OCI-LY7 (cell line): Measurements from ENCODE around the gene CAND1. TPM values are rescaled to one million over a fixed set of nuclear protein-coding genes. Genes with fewer than 3 reads are reported as not detected.

ENCODE experiments used
- BruUV-seq: library from RNA; stranded (reverse); fragments of 400-500 nt; replicated peaks from 2 replicates; lab custom pipeline; 2021; lab: Mats Ljungman, UMichigan
- CTCF ChIA-PET: fragments of 300-600 bp; sonication (Branson Sonifier 250); formaldehyde crosslinking; loops from one replicate; lab custom pipeline; 2022; ENCODE audit warnings: antibody characterized with exemption; ENCODE audit not compliant: unreplicated experiment; lab: Charles Lee
- POLR2A ChIA-PET: fragments of 300-600 bp; sonication (Branson Sonifier 250); formaldehyde crosslinking; loops from one replicate; lab custom pipeline; 2022; ENCODE audit warnings: antibody characterized with exemption; lab: Charles Lee
- DNase-seq: peaks from one replicate; pipeline ENCODE4 v3.0.0-alpha.2; 2015; ENCODE audit warnings: low spot score
- H2AFZ ChIP-seq: fragments of 200-600 bp; sonication (generic), shearing (Covaris generic); 2 replicates; pipeline ENCODE4 v1.6.1; 2014; ENCODE audit warnings: mild to moderate bottlenecking, antibody characterized with exemption, low read length, moderate library complexity
- H3K27ac ChIP-seq: fragments of 200-600 bp; sonication (generic); 2 replicates; pipeline ENCODE4 v1.5.1; 2014; ENCODE audit warnings: mixed run types, low read depth, mild to moderate bottlenecking, moderate library complexity, low read length, inconsistent platforms; ENCODE audit not compliant: poor library complexity, severe bottlenecking
- H3K36me3 ChIP-seq: fragments of 200-600 bp; sonication (generic); 2 replicates; pipeline ENCODE4 v1.6.1; 2014; ENCODE audit warnings: mild to moderate bottlenecking, antibody characterized with exemption, low read length, moderate library complexity, mixed read lengths; ENCODE audit not compliant: insufficient read depth
- H3K4me1 ChIP-seq: fragments of 200-600 bp; sonication (generic); 2 replicates; pipeline ENCODE4 v1.5.1; 2014; ENCODE audit warnings: mild to moderate bottlenecking, low read length; ENCODE audit not compliant: insufficient read depth, poor library complexity, severe bottlenecking
- H3K4me2 ChIP-seq: fragments of 200-600 bp; sonication (generic); 2 replicates; pipeline ENCODE4 v1.6.1; 2014; ENCODE audit warnings: mild to moderate bottlenecking, low read length
- H3K4me3 ChIP-seq: fragments of 200-600 bp; sonication (generic); 2 replicates; pipeline ENCODE4 v1.5.1; 2014; ENCODE audit warnings: mild to moderate bottlenecking, low read depth, low read length; ENCODE audit not compliant: poor library complexity, severe bottlenecking
- H3K79me2 ChIP-seq: fragments of 200-600 bp; sonication (generic); 2 replicates; pipeline ENCODE4 v1.6.1; 2016; ENCODE audit warnings: low read depth, mild to moderate bottlenecking, low read length, moderate library complexity, mixed read lengths; ENCODE audit not compliant: insufficient read depth
- H3K9me2 ChIP-seq: fragments of 200-600 bp; sonication (generic); 2 replicates; pipeline ENCODE4 v1.6.1; 2016; ENCODE audit warnings: mild to moderate bottlenecking, low read length, mixed read lengths; ENCODE audit not compliant: insufficient read depth
- H3K9me3 ChIP-seq: fragments of 200-600 bp; sonication (generic); 2 replicates; pipeline ENCODE4 v1.6.1; 2014; ENCODE audit warnings: mild to moderate bottlenecking, mixed run types, low read length, mixed read lengths
- H4K20me1 ChIP-seq: fragments of 200-600 bp; sonication (generic); 2 replicates; pipeline ENCODE4 v1.6.1; 2014; ENCODE audit warnings: mild to moderate bottlenecking, antibody characterized with exemption, low read length, moderate library complexity, mixed read lengths; ENCODE audit not compliant: insufficient read depth
- CTCF ChIP-seq: fragments of 200-600 bp; sonication (generic); conservative IDR thresholded peaks from 2 replicates; pipeline ENCODE4 v1.5.1; 2014; ENCODE audit warnings: mild to moderate bottlenecking, antibody characterized with exemption, low read length, moderate library complexity, mixed read lengths
- EZH2phosphoT487 ChIP-seq: fragments of 200-600 bp; sonication (generic); IDR thresholded peaks from 2 replicates; pipeline ENCODE4 v1.6.1; 2018; ENCODE audit warnings: low read depth, borderline replicate concordance, mild to moderate bottlenecking, mixed run types, antibody characterized with exemption, low read length, moderate library complexity, mixed read lengths
- intact Hi-C: fragments of 100-400 bp; cut with micrococcal nuclease; formaldehyde crosslinking; loops from one replicate; pipeline ENCODE4 v1.10.0; 2022; ENCODE audit not compliant: unreplicated experiment
- total RNA-seq, 2 experiments: library from RNA; depleted of rRNA in 1 of 2; stranded (reverse); fragments of >200 nt in 1 of 2; shearing (Covaris generic) in 1 of 2; gene quantifications; 2 replicates each; pipeline ENCODE4 v1.2.3, GENCODE V29; 2014 to 2022

CAND1 gene
- total RNA-seq, 2 experiments from 2014 or later = 109 to 207 TPM

GRCh38 chr12:67286257-67286656 is 17.1 kb downstream of the CAND1 start:
- Histone ChIP-seq H3K36me3 (peaks cover 97% of the 10 kb centered on the region), H4K20me1 (peaks cover 16% of the 10 kb centered on the region), H3K9me3 (no peaks in the 10 kb centered on the region), H3K4me1 (no peaks in the 10 kb centered on the region), H3K79me2 (peaks cover 100% of the 10 kb centered on the region), H3K4me2 (no peak overlapping the region), H3K9me2 (no peaks in the 10 kb centered on the region), H3K27ac (no peak overlapping the region), H3K4me3 (no peak overlapping the region), H2AFZ (no peak overlapping the region)
- ChIA-PET POLR2A (interaction anchor here (0.6 to 1.6 kb wide), 5 partner anchors 8 to 1035 kb away, joined by 3 to 8 read pairs (median 4); no protein-coding TSS in a partner anchor), CTCF (no interaction called here)
- no TSS peak for BruUV-seq
- DNase-seq = no peak
- intact Hi-C loops = no loop called here
- TF ChIP-seq CTCF = no peak
- no peak for TF ChIP-seq EZH2phosphoT487

GRCh38 chr12:67287311-67287710 is 18.2 kb downstream of the CAND1 start:
- TF ChIP-seq CTCF (no peak), EZH2phosphoT487 (no peak)
- Histone ChIP-seq H3K9me3 (no peaks in the 10 kb centered on the region), H3K79me2 (peaks cover 100% of the 10 kb centered on the region), H3K36me3 (peaks cover 94% of the 10 kb centered on the region), H4K20me1 (peaks cover 16% of the 10 kb centered on the region), H3K27ac (no peak overlapping the region), H3K4me2 (no peak overlapping the region), H3K4me1 (no peaks in the 10 kb centered on the region), H2AFZ (no peak overlapping the region), H3K9me2 (no peaks in the 10 kb centered on the region), H3K4me3 (no peak overlapping the region)
- ChIA-PET CTCF (interaction anchor here (1.1 kb wide), 1 partner anchor 18 kb away, joined by 4 read pairs; the partner anchor contains the start of gene CAND1), POLR2A (interaction anchor here (0.7 to 1.6 kb wide), 7 partner anchors 11 to 1034 kb away, joined by 3 to 4 read pairs (median 4); no protein-coding TSS in a partner anchor)
- intact Hi-C loops = no loop called here
- DNase-seq = no peak
- no TSS peak for BruUV-seq

GRCh38 chr12:67288561-67288960 is 19.4 kb downstream of the CAND1 start:
- no TSS peak for BruUV-seq
- Histone ChIP-seq H3K9me3 (no peaks in the 10 kb centered on the region), H3K79me2 (peaks cover 100% of the 10 kb centered on the region), H3K27ac (no peak overlapping the region), H3K4me1 (no peaks in the 10 kb centered on the region), H3K36me3 (peaks cover 94% of the 10 kb centered on the region), H2AFZ (no peak overlapping the region), H3K4me2 (no peak overlapping the region), H4K20me1 (peaks cover 20% of the 10 kb centered on the region), H3K4me3 (no peak overlapping the region), H3K9me2 (no peaks in the 10 kb centered on the region)
- POLR2A ChIA-PET = no interaction called here
- CTCF ChIA-PET = no interaction called here
- intact Hi-C loops = no loop called here
- no peak for TF ChIP-seq CTCF
- no peak for TF ChIP-seq EZH2phosphoT487
- DNase-seq = no peak
